ENCODE data around the gene RNF40.

GRCh38 chr16:30747799-30748633 is 14.1 kb upstream of the RNF40 start, which contains the start of gene PHKG2:
- TF ChIP-seq CTCF (optimal IDR thresholded peaks at IDR 0.05 in 1 of 3, IDR thresholded peaks at IDR 0.05 in 1 of 3, conservative IDR thresholded peaks at IDR 0.05 in 1 of 3; ENCODE audit: extremely low read depth in 1 of 3, insufficient read depth in 2 of 3, low read length in 3 of 3) (no peak), EZH2 (IDR thresholded peaks at IDR 0.05; ENCODE audit: low read length) (no peak)

Data from keratinocyte (primary cell).